K562 (cell line): ENCODE measurements around the gene DIP2C.

ENCODE experiments used
- GABPA ChIP-seq: fragments of 200-800 bp; sonication (Bioruptor generic); conservative IDR thresholded peaks from 2 replicates; pipeline ENCODE4 v1.6.1; 2016; ENCODE audit warnings: low read depth, missing genetic modification characterization, missing compliant biosample characterization
- POLR2A ChIP-seq: fragments of 450-650 bp; conservative IDR thresholded peaks from 2 replicates; pipeline ENCODE4 v1.6.1; 2016
- RBFOX2 ChIP-seq: fragments of 200-400 bp; formaldehyde crosslinking; IDR thresholded peaks from 2 replicates; pipeline ENCODE4 v1.6.1; 2017; ENCODE audit warnings: low read depth, mild to moderate bottlenecking, low read length, moderate library complexity
- YY1 ChIP-seq, 3 experiments: IDR thresholded peaks; 2 replicates each; pipeline ENCODE4 v1.6.1; 2011; ENCODE audit warnings: low read length in 2 of 3, mild to moderate bottlenecking in 2 of 3, moderate library complexity in 2 of 3, borderline replicate concordance in 1 of 3, control low read depth in 1 of 3, low read depth in 1 of 3; ENCODE audit not compliant: insufficient read depth in 3 of 3, insufficient replicate concordance in 2 of 3, control insufficient read depth in 1 of 3, insufficient read length in 1 of 3; ENCODE audit errors: extremely low read depth in 1 of 3
- ZNF696 ChIP-seq: fragments of 250-450 bp; sonication (Bioruptor Pico); conservative IDR thresholded peaks from 2 replicates; pipeline ENCODE4 v1.4.0; 2020; ENCODE audit warnings: mild to moderate bottlenecking, moderate library complexity
- TF ChIP-seq, protein P1 (sequence below), 2 experiments: fragments of 450-650 bp in 1 of 2; sonication (generic) in 1 of 2; formaldehyde crosslinking in 1 of 2; IDR thresholded peaks in 1 of 2; conservative IDR thresholded peaks in 1 of 2; 2 replicates each; pipeline versions ENCODE4 v1.6.1 to v1.8.1; 2016 to 2023; ENCODE audit warnings: mild to moderate bottlenecking in 2 of 2, moderate library complexity in 2 of 2, inconsistent platforms in 1 of 2, missing genetic modification reagents in 1 of 2
- TF ChIP-seq, protein P2 (sequence below): fragments of 150-350 bp; IDR thresholded peaks from 2 replicates; pipeline ENCODE4 v1.6.1; 2014; ENCODE audit warnings: low read depth, mild to moderate bottlenecking, low read length, borderline replicate concordance
- TF ChIP-seq, protein P3 (sequence below), 3 experiments: IDR thresholded peaks in 2 of 3; conservative IDR thresholded peaks in 1 of 3; 2 replicates each; pipeline ENCODE4 v1.5.1; 2011 to 2012; ENCODE audit warnings: low read length in 3 of 3, mild to moderate bottlenecking in 3 of 3, control low read depth in 2 of 3, improper control_type of control experiment in 1 of 3, inconsistent platforms in 1 of 3, low read depth in 1 of 3, mixed read lengths in 1 of 3, moderate library complexity in 1 of 3; ENCODE audit not compliant: insufficient read depth in 2 of 3
- TF ChIP-seq, protein P4 (sequence below): fragments of 450-650 bp; formaldehyde crosslinking; IDR thresholded peaks from 2 replicates; pipeline ENCODE4 v1.4.0; 2020; ENCODE audit warnings: mild to moderate bottlenecking, moderate library complexity
- TF ChIP-seq, protein P5 (sequence below), 3 experiments: fragments of 200-800 bp in 1 of 3; fragments of 250-450 bp in 1 of 3; fragments of 450-650 bp in 1 of 3; sonication (Bioruptor Pico) in 1 of 3; sonication (Bioruptor generic) in 1 of 3; formaldehyde crosslinking in 1 of 3; IDR thresholded peaks; 2 replicates each; pipeline versions ENCODE4 v1.6.1 to v1.8.0; 2016 to 2022; ENCODE audit warnings: mild to moderate bottlenecking in 2 of 3, missing genetic modification characterization in 2 of 3, missing compliant biosample characterization in 1 of 3, moderate library complexity in 1 of 3

DNA sequence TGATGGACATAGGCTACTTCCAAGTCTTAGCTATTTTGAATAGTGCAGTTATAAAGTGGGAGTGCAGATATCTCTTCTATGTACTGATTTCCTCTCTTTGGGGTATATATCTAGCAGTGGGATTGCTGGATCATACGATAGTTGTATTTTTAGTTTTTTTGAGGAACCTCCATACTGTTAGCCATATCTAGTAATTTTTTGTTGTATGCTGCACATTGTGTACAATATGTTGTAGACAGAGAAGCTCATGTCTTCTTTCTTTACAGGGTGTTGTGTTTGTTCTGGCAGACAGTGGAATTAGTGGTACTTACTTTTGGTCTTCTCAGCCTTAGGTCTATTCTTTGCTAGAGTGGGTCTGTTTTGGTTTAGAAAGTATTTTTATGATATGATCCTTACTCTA lies 13.7 kb upstream of the DIP2C start:
- TF ChIP-seq, protein P1, sequence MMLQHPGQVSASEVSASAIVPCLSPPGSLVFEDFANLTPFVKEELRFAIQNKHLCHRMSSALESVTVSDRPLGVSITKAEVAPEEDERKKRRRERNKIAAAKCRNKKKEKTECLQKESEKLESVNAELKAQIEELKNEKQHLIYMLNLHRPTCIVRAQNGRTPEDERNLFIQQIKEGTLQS (IDR thresholded peaks at IDR 0.05): no peak
- TF ChIP-seq, protein P1 (CRISPR knock-in tag; conservative IDR thresholded peaks at IDR 0.05): no peak
- TF ChIP-seq POLR2A (no peak), RBFOX2 (no peak), ZNF696 (CRISPR knock-in tag) (no peak), GABPA (tag) (no peak), YY1 (IDR thresholded peaks at IDR 0.05; ENCODE audit: borderline replicate concordance in 1 of 3, control insufficient read depth in 1 of 3, extremely low read depth in 1 of 3, insufficient read depth in 3 of 3, insufficient read length in 1 of 3, insufficient replicate concordance in 2 of 3, low read depth in 1 of 3, low read length in 2 of 3) (no peak)
- TF ChIP-seq, protein P2, sequence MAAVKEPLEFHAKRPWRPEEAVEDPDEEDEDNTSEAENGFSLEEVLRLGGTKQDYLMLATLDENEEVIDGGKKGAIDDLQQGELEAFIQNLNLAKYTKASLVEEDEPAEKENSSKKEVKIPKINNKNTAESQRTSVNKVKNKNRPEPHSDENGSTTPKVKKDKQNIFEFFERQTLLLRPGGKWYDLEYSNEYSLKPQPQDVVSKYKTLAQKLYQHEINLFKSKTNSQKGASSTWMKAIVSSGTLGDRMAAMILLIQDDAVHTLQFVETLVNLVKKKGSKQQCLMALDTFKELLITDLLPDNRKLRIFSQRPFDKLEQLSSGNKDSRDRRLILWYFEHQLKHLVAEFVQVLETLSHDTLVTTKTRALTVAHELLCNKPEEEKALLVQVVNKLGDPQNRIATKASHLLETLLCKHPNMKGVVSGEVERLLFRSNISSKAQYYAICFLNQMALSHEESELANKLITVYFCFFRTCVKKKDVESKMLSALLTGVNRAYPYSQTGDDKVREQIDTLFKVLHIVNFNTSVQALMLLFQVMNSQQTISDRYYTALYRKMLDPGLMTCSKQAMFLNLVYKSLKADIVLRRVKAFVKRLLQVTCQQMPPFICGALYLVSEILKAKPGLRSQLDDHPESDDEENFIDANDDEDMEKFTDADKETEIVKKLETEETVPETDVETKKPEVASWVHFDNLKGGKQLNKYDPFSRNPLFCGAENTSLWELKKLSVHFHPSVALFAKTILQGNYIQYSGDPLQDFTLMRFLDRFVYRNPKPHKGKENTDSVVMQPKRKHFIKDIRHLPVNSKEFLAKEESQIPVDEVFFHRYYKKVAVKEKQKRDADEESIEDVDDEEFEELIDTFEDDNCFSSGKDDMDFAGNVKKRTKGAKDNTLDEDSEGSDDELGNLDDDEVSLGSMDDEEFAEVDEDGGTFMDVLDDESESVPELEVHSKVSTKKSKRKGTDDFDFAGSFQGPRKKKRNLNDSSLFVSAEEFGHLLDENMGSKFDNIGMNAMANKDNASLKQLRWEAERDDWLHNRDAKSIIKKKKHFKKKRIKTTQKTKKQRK: no peak
- TF ChIP-seq, protein P3, sequence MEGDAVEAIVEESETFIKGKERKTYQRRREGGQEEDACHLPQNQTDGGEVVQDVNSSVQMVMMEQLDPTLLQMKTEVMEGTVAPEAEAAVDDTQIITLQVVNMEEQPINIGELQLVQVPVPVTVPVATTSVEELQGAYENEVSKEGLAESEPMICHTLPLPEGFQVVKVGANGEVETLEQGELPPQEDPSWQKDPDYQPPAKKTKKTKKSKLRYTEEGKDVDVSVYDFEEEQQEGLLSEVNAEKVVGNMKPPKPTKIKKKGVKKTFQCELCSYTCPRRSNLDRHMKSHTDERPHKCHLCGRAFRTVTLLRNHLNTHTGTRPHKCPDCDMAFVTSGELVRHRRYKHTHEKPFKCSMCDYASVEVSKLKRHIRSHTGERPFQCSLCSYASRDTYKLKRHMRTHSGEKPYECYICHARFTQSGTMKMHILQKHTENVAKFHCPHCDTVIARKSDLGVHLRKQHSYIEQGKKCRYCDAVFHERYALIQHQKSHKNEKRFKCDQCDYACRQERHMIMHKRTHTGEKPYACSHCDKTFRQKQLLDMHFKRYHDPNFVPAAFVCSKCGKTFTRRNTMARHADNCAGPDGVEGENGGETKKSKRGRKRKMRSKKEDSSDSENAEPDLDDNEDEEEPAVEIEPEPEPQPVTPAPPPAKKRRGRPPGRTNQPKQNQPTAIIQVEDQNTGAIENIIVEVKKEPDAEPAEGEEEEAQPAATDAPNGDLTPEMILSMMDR (IDR thresholded peaks at IDR 0.05 in 2 of 3, conservative IDR thresholded peaks at IDR 0.05 in 1 of 3; ENCODE audit: insufficient read depth in 2 of 3, low read depth in 1 of 3, low read length in 3 of 3): no peak
- TF ChIP-seq, protein P4, sequence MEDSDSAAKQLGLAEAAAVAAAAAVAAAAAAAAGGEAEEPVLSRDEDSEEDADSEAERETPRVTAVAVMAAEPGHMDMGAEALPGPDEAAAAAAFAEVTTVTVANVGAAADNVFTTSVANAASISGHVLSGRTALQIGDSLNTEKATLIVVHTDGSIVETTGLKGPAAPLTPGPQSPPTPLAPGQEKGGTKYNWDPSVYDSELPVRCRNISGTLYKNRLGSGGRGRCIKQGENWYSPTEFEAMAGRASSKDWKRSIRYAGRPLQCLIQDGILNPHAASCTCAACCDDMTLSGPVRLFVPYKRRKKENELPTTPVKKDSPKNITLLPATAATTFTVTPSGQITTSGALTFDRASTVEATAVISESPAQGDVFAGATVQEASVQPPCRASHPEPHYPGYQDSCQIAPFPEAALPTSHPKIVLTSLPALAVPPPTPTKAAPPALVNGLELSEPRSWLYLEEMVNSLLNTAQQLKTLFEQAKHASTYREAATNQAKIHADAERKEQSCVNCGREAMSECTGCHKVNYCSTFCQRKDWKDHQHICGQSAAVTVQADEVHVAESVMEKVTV (CRISPR knock-in tag): no peak
- TF ChIP-seq, protein P5, sequence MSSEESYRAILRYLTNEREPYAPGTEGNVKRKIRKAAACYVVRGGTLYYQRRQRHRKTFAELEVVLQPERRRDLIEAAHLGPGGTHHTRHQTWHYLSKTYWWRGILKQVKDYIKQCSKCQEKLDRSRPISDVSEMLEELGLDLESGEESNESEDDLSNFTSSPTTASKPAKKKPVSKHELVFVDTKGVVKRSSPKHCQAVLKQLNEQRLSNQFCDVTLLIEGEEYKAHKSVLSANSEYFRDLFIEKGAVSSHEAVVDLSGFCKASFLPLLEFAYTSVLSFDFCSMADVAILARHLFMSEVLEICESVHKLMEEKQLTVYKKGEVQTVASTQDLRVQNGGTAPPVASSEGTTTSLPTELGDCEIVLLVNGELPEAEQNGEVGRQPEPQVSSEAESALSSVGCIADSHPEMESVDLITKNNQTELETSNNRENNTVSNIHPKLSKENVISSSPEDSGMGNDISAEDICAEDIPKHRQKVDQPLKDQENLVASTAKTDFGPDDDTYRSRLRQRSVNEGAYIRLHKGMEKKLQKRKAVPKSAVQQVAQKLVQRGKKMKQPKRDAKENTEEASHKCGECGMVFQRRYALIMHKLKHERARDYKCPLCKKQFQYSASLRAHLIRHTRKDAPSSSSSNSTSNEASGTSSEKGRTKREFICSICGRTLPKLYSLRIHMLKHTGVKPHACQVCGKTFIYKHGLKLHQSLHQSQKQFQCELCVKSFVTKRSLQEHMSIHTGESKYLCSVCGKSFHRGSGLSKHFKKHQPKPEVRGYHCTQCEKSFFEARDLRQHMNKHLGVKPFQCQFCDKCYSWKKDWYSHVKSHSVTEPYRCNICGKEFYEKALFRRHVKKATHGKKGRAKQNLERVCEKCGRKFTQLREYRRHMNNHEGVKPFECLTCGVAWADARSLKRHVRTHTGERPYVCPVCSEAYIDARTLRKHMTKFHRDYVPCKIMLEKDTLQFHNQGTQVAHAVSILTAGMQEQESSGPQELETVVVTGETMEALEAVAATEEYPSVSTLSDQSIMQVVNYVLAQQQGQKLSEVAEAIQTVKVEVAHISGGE (CRISPR knock-in tag; IDR thresholded peaks at IDR 0.05): no peak
